AG04450 (cell line): ENCODE results near the gene CALML6. TPM values are rescaled to one million over a fixed set of nuclear protein-coding genes. Genes with fewer than 3 reads are reported as not detected.

Source experiments
- CTCF ChIA-PET: fragments of 300-600, 350-600 bp; formaldehyde crosslinking; extraction: SDS; loops from one replicate; lab custom pipeline; 2022; ENCODE audit warnings: antibody characterized with exemption, inconsistent platforms; lab: Charles Lee
- POLR2A ChIA-PET: fragments of 350-600 bp; formaldehyde crosslinking; extraction: SDS; loops from one replicate; lab custom pipeline; 2021; ENCODE audit warnings: antibody characterized with exemption, inconsistent platforms; lab: Yijun Ruan, JAX
- DNase-seq: peaks from one replicate; pipeline ENCODE4 v3.0.0-alpha.2; 2011; ENCODE audit warnings: low read depth, low spot score
- H3K27ac ChIP-seq: one replicate; pipeline ENCODE4 v1.5.1; 2012; ENCODE audit warnings: low read depth, low read length, control low read depth
- H3K27me3 ChIP-seq: one replicate; pipeline ENCODE4 v1.6.0; 2012; ENCODE audit warnings: low read length; ENCODE audit not compliant: control insufficient read depth, insufficient read depth
- H3K4me3 ChIP-seq: 2 replicates; pipeline ENCODE4 v1.5.1; 2011; ENCODE audit warnings: mild to moderate bottlenecking, low read depth, low read length, control low read depth
- H3K9me3 ChIP-seq: 2 replicates; pipeline ENCODE4 v1.5.1; 2012; ENCODE audit warnings: low read length; ENCODE audit not compliant: control insufficient read depth, insufficient read depth
- CTCF ChIP-seq: IDR thresholded peaks from 2 replicates; pipeline ENCODE4 v1.5.1; 2011; ENCODE audit warnings: low read depth, low read length, control low read depth, inconsistent platforms
- polyA plus RNA-seq: library from polyadenylated mRNA; depleted of rRNA; stranded (reverse); fragments of >200 nt; gene quantifications from 2 replicates; pipeline ENCODE4 v1.2.3, GENCODE V29; 2011

The CALML6 gene
- polyA plus RNA-seq, 1 experiment = 0.21 TPM

- H3K27ac ChIP-seq = no peak overlapping the region
- ChIA-PET POLR2A (no interaction called here), CTCF (interaction anchor here (0.9 kb wide), 1 partner anchor 123 kb away, joined by 3 read pairs; no protein-coding TSS in a partner anchor)
- H3K27me3 ChIP-seq = peaks cover 6% of the 10 kb centered on the region
- no peak for TF ChIP-seq CTCF
- peaks cover 3% of the 10 kb centered on the region; the same call in 1 of the 2 replicates for H3K9me3 ChIP-seq
- DNase-seq = no peak
- H3K4me3 ChIP-seq = no peak overlapping the region
These were observed 6.4 kb downstream of the CALML6 start for GRCh38 chr1:1921459-1921862.

- Histone ChIP-seq H3K27ac (no peak overlapping the region), H3K9me3 (peaks cover 3% of the 10 kb centered on the region; the same call in 1 of the 2 replicates), H3K4me3 (no peak overlapping the region), H3K27me3 (peaks cover 6% of the 10 kb centered on the region)
- POLR2A ChIA-PET = no interaction called here
- no peak for DNase-seq
- CTCF ChIA-PET = no interaction called here
- TF ChIP-seq CTCF = no peak
These were observed 7.0 kb downstream of the CALML6 start for GRCh38 chr1:1921901-1922701.

DNA sequence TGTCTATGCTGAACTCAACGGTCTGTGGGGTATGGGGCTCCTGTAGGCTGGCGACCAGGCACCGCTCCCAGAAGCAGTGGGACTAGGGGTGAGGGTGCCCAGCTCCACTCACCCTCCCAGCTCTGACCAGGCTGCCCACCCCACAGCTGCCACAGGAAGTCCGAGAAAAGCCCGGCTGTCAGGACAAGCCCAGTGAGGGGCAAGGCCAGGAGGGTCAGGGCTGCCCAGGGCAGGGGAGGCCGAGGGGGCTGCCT is 7.6 kb downstream of the CALML6 start:
- DNase-seq = no peak
- POLR2A ChIA-PET = no interaction called here
- Histone ChIP-seq H3K9me3 (peaks cover 5% of the 10 kb centered on the region; the same call in 1 of the 2 replicates), H3K27ac (no peak overlapping the region), H3K27me3 (peaks cover 5% of the 10 kb centered on the region), H3K4me3 (no peak overlapping the region)
- TF ChIP-seq CTCF = no peak
- CTCF ChIA-PET = no interaction called here

DNA sequence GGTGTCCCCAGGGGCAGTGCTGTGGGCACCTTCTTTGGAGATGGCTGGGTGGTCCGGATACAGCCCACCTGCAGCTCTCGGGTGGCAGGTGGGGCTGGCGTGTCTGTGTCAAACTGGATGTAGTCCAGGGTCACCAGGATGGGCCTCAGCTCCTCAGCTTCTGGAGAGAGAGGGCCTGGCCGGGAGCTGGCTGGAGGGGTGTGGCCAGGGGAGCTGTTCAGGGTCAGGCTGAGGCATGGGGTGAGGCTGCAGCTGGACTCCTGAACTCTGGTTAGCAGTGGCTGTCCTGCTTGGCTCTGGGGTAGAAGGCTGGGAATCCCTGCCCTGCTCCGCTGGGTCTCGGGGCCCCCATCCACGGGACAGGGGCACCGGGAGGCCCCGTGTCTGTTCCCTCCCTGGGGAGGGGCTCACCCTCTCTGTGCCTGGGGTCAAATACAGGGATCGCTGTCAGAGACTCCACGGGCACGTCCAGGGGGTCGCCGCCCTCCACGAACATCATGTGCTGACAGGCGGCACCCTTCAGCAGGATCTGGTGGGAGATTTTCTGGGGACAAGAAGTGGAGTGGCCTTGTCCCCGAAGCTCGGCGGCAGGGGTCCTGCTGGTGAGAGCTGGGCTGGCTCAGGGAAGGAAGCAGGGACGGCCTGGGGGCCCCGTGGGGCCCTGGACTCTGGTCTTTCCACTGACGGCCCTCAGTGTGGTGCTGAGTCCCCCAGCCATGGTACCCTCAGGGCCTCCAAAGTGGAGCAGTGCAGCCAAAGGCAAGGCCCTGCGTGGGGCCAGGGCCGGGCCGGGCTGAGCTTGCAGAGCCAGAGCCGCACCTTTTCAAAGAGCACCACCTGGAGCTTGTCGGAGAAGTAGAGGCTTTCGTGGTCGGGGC is 8.1 kb downstream of the CALML6 start:
- peaks cover 10% of the 10 kb centered on the region; the same call in 1 of the 2 replicates for H3K9me3 ChIP-seq
- no peak overlapping the region for H3K4me3 ChIP-seq
- no peak for TF ChIP-seq CTCF
- H3K27me3 ChIP-seq = peaks cover 2% of the 10 kb centered on the region
- H3K27ac ChIP-seq = no peak overlapping the region
- CTCF ChIA-PET = no interaction called here
- DNase-seq = no peak
- POLR2A ChIA-PET = no interaction called here

DNA sequence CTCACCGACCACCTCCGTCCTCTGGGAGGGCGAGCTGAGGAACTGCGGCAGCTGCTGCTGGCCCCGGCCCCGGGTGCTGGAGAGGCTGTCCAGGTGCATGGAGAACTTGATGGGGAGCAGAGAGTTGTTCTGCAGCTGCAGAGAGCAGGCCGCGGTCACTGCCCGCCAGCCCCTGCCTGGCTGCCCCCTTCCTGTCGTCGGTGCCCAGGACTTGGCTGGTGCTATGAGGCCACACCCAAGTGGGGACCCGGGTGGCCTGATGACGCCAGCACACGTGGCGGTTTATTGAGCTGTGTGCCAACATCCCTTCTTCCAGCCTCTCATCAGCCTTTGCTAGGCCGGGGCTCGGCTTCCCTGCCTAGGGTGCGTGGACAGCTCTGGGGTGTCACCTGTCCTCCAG is 9.3 kb downstream of the CALML6 start:
- H3K4me3 ChIP-seq = no peak overlapping the region
- no peak for TF ChIP-seq CTCF
- peaks cover 17% of the 10 kb centered on the region; the same call in 1 of the 2 replicates for H3K9me3 ChIP-seq
- no peak overlapping the region for H3K27ac ChIP-seq
- ChIA-PET POLR2A (no interaction called here), CTCF (no interaction called here)
- H3K27me3 ChIP-seq = peaks cover 2% of the 10 kb centered on the region
- DNase-seq = no peak
